GM21737 (cell line): ENCODE results near the gene UGT2A3.

Experiments
- ATAC-seq: cut with Tn5 transposase; IDR thresholded peaks from one replicate; pipeline ENCODE4 v1.9.1; 2021; ENCODE audit warnings: mild to moderate bottlenecking, moderate library complexity; ENCODE audit not compliant: unreplicated experiment

Gene UGT2A3

DNA sequence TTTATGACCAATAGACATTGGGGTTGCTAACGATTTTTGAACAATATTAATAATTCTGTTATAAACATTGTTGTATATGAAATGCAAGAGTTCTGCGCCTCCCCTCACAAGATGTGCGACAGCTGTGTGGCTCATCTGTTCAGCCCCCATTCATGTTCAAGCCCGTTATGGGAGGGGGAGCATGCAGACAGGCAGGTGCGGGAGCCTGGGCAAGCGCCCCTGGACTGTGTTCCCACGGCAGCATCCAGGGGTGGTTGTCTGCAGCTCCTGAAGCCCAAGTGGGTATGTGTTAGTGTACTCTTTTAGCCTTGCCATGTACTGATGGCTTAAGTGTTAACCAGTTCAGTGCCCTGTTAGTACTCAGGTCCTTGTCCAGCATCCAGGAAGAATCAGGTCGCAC, 34.6 kb downstream of the UGT2A3 start:
- ATAC-seq = no peak

DNA sequence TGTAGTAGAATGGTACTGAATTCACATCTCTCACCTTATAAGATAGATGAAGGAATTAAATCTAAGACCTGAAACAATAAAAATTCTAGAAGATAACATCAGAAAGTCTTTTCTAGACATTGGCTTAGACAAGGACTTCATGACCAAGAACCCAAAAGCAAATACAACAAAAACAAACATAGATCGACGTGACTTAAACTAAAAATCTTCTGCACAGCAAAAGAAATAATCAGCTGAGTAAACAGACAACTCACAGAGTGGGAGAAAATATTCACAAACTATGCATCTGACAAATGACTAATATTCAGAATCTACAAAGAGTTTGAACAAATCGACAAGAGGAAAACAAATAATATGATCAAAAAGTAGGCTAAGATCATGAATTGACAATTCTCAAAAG, 38.8 kb downstream of the UGT2A3 start:
- ATAC-seq = no peak

DNA sequence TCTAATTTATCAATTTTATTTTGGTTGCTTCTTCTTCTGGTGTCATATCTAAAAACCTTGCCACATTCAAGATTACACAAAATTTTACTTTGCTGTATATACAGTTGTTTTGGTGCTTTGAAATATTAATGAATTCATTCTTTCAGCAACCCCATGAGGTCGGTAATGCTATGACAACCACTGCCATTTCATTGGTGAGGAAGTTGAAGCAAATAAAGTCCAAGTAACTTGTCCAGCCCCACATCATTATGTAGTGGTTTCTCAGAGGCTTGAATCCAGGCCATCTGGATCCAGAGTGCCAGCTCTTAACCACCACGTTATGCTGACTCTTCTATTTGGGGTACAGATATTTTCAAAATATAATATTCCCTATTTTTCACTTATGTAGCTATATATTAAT, 42.2 kb downstream of the UGT2A3 start:
- no peak for ATAC-seq

DNA sequence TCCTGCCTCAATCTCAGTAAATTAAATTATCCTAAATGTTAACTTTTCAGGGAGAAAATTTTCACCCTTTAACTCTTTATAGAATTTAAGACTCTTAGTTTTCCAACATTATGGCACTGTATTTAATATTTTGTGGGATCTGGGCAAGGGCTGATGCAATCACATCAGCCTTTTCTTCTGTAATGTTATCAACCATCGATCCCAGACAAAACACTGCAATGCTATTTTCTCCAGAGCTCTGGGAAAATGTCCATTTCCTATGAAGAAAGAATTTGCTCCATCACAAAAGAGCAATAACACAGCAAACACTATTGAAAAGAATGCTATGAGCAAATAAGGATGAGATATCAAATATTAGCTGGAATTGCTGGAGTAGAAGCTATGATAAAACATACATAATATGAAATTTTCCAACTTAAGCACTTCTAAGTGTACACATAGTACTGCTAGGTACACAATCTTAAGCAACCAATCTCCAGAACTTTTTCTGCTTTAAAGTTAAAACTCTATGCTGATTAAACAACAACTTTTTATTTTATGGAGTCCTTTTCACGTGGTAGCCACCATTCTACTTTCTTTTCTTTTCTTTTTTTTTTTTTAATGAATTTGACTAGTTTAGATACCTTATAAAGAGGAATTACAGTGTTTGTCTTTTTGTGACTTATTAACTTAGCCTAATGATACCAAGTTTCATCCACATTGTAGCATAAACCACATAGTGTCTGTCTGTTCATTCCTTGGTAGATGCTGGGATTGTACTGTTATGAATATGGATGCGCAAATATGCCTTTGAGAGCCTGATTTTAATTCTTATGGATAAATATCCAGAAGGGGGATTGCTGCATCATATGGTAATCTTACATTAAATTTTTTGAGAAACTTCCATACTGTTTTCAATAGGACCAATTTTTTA, 43.6 kb downstream of the UGT2A3 start:
- ATAC-seq = no peak

DNA sequence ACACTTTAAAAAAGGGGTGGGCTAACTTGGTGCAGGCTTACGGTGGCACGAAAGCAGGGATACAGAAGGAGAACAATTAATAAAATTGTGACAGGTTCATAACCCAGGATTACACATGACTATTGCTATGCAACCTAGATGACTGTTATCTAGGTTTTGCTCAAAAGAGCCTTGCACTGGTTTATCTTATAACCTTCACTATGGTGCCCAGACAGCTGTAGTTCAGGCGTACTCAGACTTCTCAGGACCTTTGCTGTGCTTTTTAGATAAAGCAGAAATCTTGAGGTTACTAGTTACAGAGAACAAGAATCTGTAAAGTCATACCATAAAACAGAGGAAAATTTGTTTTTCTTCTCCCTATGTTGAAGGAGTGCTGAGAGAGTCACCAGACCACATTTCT, 44.4 kb downstream of the UGT2A3 start:
- no peak for ATAC-seq

DNA sequence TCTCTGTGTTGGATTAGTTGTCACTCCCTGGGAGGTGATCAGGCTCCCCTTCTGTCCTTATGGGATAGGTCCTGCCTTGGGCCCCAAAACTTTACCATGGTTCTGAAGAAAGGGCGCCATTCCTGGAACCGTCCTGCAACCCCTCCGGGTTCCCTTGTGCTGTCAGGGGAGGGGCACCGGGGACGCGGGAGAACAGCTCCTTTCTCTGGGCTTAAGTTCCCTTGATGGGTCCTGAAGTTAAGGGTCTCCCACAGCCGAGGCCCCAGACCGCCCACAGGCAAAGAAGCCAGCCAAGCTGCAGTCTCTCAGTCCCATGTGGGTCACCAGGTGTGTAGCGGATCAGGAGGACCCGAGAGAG, 44.8 kb downstream of the UGT2A3 start:
- no peak for ATAC-seq

DNA sequence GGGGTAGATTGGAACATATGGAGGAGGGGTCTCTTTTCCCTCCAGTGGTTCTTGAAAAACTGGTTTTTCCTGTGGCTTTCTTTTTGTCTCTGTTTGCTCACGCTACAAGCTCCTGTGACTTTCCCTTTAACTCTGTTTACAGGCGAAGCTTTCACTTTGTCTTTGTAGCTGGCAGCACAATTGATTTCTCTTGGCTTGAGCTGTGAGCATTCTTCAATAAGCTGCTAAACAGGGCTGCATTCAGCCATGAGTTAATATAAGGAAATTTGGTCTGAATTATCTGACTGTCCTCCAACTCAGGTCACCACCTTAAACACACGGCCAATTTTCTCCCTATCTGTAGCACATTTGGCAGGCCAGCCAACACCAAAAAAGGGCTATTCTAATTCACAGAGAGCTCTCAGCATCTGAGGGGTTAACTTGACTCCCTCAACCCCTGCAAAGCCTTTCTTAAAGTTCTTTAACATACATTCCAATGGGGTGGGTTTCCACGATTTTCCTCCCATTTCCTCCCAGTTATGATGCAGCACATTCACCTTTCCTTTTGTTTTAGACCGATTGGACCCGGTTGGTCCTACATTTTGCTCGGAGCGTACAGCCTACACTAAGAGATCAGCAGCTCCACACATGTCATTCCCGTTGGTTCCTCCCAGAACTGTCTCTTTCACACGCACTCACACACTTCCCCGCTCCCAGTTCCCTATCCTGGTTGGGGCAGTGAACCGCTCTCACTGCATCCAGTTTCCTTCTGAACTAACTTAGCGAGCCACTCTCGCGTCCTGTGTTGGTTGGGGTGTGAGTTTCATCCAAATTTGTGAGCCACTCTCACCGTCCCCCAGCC, 45.4 kb downstream of the UGT2A3 start:
- no peak for ATAC-seq

DNA sequence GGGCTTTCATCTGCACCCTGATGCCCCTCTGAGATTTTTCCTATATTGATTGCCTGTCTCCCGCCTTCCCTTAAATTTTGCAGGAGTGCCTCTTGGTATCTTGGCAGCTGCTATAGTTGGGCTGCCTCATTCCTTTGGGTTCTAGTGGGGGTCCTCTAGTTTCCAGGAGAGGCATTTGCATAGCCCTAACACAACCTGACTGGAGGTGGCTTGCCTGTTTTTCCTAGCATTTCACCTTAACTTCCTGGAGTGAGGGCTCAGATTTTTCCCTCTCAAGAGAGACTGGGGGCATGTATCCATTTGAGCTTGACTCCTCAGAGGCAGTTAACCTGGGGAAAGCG, 46.0 kb downstream of the UGT2A3 start:
- ATAC-seq = no peak

DNA sequence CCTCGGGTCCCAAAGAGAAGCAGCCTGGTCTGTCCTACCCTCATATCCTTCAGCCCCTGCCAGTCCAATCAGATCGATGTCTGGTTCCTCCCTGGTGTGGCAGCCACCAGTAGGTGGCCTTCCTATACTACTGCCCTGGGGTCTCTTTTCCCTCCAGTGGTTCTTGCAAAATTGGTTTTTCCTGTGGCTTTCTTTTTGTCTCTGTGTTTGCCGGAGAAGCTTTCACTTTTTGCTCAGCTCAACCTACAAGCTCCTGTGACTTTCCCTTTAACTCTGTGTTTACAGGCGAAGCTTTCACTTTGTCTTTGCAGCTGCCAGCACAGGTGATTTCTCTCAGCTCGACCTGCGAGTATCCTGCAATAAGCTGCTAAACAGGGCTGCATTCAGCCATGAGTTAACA, 46.8 kb downstream of the UGT2A3 start:
- ATAC-seq = no peak

DNA sequence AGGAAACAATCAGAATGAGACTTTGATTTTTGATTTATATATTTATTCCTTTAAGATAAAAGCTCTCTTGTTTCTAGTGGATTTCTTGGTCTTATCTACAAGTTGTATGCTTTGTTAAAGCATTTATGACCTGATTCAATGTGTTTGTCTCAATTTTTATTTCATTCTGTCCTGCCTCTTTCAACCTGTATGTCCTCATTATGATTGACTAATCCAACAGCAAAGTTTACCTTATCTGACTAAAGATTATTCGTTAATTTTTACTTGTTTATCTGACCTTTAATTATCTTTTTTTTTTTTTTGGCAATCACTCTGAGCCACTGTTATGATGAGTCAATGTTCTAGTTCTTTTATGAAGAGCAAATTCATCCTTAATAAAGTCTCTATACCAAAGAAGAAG, 54.9 kb downstream of the UGT2A3 start:
- no peak for ATAC-seq

DNA sequence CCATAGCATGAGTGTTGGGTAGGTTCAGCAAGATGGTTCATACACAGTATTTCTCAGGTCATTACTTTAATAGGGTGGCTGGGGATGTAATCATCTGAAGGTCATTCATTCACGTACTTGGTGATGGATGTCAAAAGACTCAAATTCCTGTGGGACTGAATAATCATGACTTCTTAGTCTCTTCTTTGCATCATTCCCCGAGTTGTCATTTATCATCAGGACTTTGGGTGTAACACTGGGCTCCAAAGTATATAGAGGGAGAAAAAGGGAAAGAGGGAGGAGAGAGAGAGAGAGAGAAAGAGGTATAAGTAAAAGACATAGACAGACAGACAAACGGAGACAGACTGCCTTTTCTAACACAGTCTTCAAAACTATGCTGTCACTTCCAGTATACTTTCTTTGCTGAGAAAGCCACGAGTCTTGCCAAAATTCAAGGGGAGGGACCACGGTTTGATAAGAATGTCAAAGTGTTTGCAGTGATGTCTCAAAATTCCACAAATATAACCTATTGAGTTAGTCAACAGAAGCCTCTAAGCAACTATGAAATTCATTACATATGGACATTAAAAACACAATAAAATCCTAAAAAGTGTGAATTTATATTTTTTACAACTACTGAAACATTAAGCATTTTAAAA, 55.9 kb downstream of the UGT2A3 start:
- no peak for ATAC-seq

DNA sequence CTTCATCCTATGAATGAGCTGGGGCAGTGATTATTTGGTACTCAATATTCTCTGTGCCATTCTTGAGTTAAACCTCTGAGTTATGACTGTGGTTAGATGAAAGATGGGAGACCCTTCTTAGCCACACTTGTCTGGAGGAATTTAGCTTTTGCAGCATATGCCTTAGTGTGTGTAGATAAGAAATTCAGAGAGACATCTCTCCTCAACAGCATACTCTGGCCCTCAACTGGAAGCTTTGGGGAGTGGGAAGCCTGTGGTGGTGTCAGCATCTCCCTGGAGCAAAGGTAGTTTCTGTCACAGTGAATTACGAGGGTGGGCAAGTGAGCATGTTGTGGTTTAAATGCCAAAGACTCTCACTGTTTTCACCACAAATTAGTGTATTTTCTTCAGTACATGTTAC, 58.7 kb downstream of the UGT2A3 start:
- ATAC-seq = no peak

DNA sequence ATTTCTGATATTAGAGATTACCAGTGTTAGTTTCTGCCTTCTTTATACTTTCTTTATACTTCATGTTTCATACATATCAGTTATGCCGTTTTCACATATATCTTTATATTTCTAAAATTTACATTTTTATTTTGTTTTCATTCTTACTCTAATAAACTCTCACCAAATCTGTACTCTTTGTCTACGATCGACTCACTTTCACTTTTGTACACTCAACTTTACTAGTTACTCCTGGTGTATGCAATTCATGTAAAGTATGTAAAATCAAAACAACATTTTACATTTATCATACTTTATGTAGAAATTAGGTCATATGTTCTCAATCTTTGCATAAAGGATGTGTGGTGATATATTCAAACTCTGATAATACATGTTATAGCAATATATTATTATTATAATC, 59.9 kb downstream of the UGT2A3 start:
- no peak for ATAC-seq

DNA sequence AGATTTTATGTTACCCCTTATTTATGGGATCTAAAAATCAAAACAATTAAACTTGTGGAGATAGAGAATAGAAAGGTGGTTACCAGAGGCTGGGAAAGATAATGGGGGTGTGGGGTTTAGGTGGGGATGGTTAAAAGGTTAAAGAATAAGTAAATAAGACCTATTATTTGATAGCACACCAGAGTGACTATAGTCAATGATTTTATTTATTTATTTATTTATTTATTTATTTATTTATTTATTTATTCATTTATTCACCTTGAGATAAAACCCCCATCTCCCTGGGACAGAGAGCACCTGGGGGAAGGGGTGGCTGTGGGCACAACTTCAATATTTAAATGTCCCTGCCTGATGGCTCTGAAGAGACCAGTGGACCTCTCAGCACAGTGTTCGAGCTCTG, 66.1 kb downstream of the UGT2A3 start:
- no peak for ATAC-seq

DNA sequence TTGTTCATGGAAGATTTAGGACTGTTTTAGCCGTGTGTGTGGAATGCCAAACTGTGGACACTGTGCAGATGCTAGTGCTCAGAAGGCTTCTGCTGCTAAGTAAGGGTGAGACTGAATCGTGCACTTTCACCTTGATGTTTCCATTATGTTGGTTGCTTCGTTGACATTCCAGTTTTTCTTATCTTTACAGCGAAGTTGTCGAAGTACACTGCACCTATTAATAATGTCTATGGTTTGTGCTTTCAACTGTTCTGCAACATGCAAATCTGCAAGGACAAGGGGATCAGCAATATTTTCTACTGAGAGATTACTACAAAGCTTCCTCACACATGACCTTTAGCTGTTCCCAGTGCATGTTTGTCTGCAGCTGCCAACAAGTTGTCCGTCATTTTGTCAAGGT, 67.7 kb downstream of the UGT2A3 start:
- no peak for ATAC-seq
